ENCODE results near the gene METRN. TPM values are rescaled to one million over a fixed set of nuclear protein-coding genes. Genes with fewer than 3 reads are reported as not detected.

The METRN gene
- total and polyA plus RNA-seq, 2 experiments from 2014 or later, result 21.6 to 98.1 TPM

- Histone ChIP-seq H3K4me3 (no peak overlapping the region), H2AFZ (no peak overlapping the region), H3K9ac (no peak overlapping the region), H3K4me1 (ENCODE audit: insufficient read depth) (peaks cover 2% of the 10 kb centered on the region; the same call in 1 of the 2 replicates), H3K27me3 (replicated peaks; ENCODE audit: insufficient read depth) (peaks cover 5% of the 10 kb centered on the region; the same call in 1 of the 2 replicates), H3K9me3 (ENCODE audit: low read depth) (no peaks in the 10 kb centered on the region), H3F3A (ENCODE audit: insufficient read depth) (peaks cover 3% of the 10 kb centered on the region), H3K4me2 (ENCODE audit: unreplicated experiment) (no peak overlapping the region), H3K36me3 (ENCODE audit: low read depth) (no peaks in the 10 kb centered on the region), H3K27ac (no peak overlapping the region), H3K9me2 (ENCODE audit: insufficient read depth) (no peaks in the 10 kb centered on the region), H3K79me2 (ENCODE audit: insufficient read depth) (no peaks in the 10 kb centered on the region), H4K20me1 (ENCODE audit: insufficient read depth) (no peaks in the 10 kb centered on the region)
- no peak for DNase-seq
- in situ Hi-C loops (cut with MboI), result no loop called here
- TF ChIP-seq EZH2phosphoT487 (IDR thresholded peaks at IDR 0.05; ENCODE audit: insufficient read depth, low read depth) (no peak), EZH2 (IDR thresholded peaks at IDR 0.05; ENCODE audit: insufficient read depth, poor library complexity, severe bottlenecking) (no peak)
- 62 to 68% methylated on average over 11 of the region's 11 CpGs for WGBS, 2 experiments (ENCODE audit: low coverage in 1 of 2, low lambda C conversion rate in 2 of 2, missing lambda C conversion rate in 2 of 2)
Observed at GRCh38 chr16:754656-755055, 39.7 kb downstream of the METRN start.

GRCh38 chr16:756428-756827 is 41.5 kb downstream of the METRN start:
- in situ Hi-C loops (cut with MboI), result no loop called here
- H3F3A ChIP-seq (ENCODE audit: insufficient read depth), result no peaks in the 10 kb centered on the region
- 92 to 94% methylated on average over 5 of the region's 5 CpGs for WGBS, 2 experiments (ENCODE audit: low coverage in 1 of 2, low lambda C conversion rate in 2 of 2, missing lambda C conversion rate in 2 of 2)
- H3K36me3 ChIP-seq (ENCODE audit: low read depth), result no peaks in the 10 kb centered on the region
- H3K9me2 ChIP-seq (ENCODE audit: insufficient read depth), result no peaks in the 10 kb centered on the region
- no peak for DNase-seq
- TF ChIP-seq EZH2phosphoT487 (IDR thresholded peaks at IDR 0.05; ENCODE audit: insufficient read depth, low read depth), result no peak
- TF ChIP-seq EZH2 (IDR thresholded peaks at IDR 0.05; ENCODE audit: insufficient read depth, poor library complexity, severe bottlenecking), result no peak
- no peaks in the 10 kb centered on the region for H3K9me3 ChIP-seq (ENCODE audit: low read depth)
- H3K27me3 ChIP-seq (replicated peaks; ENCODE audit: insufficient read depth), result peaks cover 5% of the 10 kb centered on the region; the same call in 1 of the 2 replicates
- H2AFZ ChIP-seq, result no peak overlapping the region
- no peaks in the 10 kb centered on the region for H3K79me2 ChIP-seq (ENCODE audit: insufficient read depth)
- H4K20me1 ChIP-seq (ENCODE audit: insufficient read depth), result no peaks in the 10 kb centered on the region
- no peak overlapping the region for H3K4me3 ChIP-seq
- H3K4me1 ChIP-seq (ENCODE audit: insufficient read depth), result no peaks in the 10 kb centered on the region
- H3K4me2 ChIP-seq (ENCODE audit: unreplicated experiment), result no peak overlapping the region
- H3K9ac ChIP-seq, result no peak overlapping the region
- no peak overlapping the region for H3K27ac ChIP-seq

- WGBS, 2 experiments (ENCODE audit: low coverage in 1 of 2, low lambda C conversion rate in 2 of 2, missing lambda C conversion rate in 2 of 2), result 80 to 86% methylated on average over 32 to 34 of the region's 34 CpGs
Observed at GRCh38 chr16:759110-759910, 44.4 kb downstream of the METRN start.

GRCh38 chr16:760065-760464 is 45.1 kb downstream of the METRN start:
- Histone ChIP-seq H4K20me1 (ENCODE audit: insufficient read depth) (no peaks in the 10 kb centered on the region), H3K4me3 (no peak overlapping the region), H3K36me3 (ENCODE audit: low read depth) (no peaks in the 10 kb centered on the region), H3K79me2 (ENCODE audit: insufficient read depth) (no peaks in the 10 kb centered on the region), H3K27me3 (replicated peaks; ENCODE audit: insufficient read depth) (no peaks in the 10 kb centered on the region), H3K27ac (no peak overlapping the region), H2AFZ (no peak overlapping the region), H3K9me2 (ENCODE audit: insufficient read depth) (no peaks in the 10 kb centered on the region), H3K4me1 (ENCODE audit: insufficient read depth) (no peaks in the 10 kb centered on the region), H3K4me2 (ENCODE audit: unreplicated experiment) (no peak overlapping the region), H3F3A (ENCODE audit: insufficient read depth) (no peaks in the 10 kb centered on the region), H3K9me3 (ENCODE audit: low read depth) (no peaks in the 10 kb centered on the region), H3K9ac (no peak overlapping the region)
- DNase-seq, result no peak
- TF ChIP-seq EZH2 (IDR thresholded peaks at IDR 0.05; ENCODE audit: insufficient read depth, poor library complexity, severe bottlenecking) (no peak), EZH2phosphoT487 (IDR thresholded peaks at IDR 0.05; ENCODE audit: insufficient read depth, low read depth) (no peak)
- 42 to 58% methylated on average over 2 to 8 of the region's 15 CpGs for WGBS, 2 experiments (ENCODE audit: low coverage in 1 of 2, low lambda C conversion rate in 2 of 2, missing lambda C conversion rate in 2 of 2)
- in situ Hi-C loops (cut with MboI), result no loop called here

More at GRCh38 chr16:759110-759910, 44.4 kb downstream of the METRN start:
- Histone ChIP-seq H3K9ac (no peak overlapping the region), H3K9me2 (ENCODE audit: insufficient read depth) (no peaks in the 10 kb centered on the region), H2AFZ (no peak overlapping the region), H3K79me2 (ENCODE audit: insufficient read depth) (no peaks in the 10 kb centered on the region), H4K20me1 (ENCODE audit: insufficient read depth) (no peaks in the 10 kb centered on the region), H3K4me3 (no peak overlapping the region), H3K27ac (no peak overlapping the region), H3K4me2 (ENCODE audit: unreplicated experiment) (no peak overlapping the region), H3F3A (ENCODE audit: insufficient read depth) (no peaks in the 10 kb centered on the region), H3K9me3 (ENCODE audit: low read depth) (no peaks in the 10 kb centered on the region), H3K27me3 (replicated peaks; ENCODE audit: insufficient read depth) (no peaks in the 10 kb centered on the region), H3K4me1 (ENCODE audit: insufficient read depth) (no peaks in the 10 kb centered on the region), H3K36me3 (ENCODE audit: low read depth) (no peaks in the 10 kb centered on the region)
- in situ Hi-C loops (cut with MboI), result no loop called here
- no peak for DNase-seq
- TF ChIP-seq EZH2phosphoT487 (IDR thresholded peaks at IDR 0.05; ENCODE audit: insufficient read depth, low read depth), result no peak
